AG04450 (cell line): ENCODE measurements around the gene VMAC. TPM values are rescaled to one million over a fixed set of nuclear protein-coding genes. Genes with fewer than 3 reads are reported as not detected.
A peak's percentile ranks its signal among the peaks of the same experiment; 100 is the strongest.

Experiments
- CTCF ChIA-PET: fragments of 300-600, 350-600 bp; formaldehyde crosslinking; extraction: SDS; loops from one replicate; lab custom pipeline; 2022; ENCODE audit warnings: antibody characterized with exemption, inconsistent platforms; lab: Charles Lee
- POLR2A ChIA-PET: fragments of 350-600 bp; formaldehyde crosslinking; extraction: SDS; loops from one replicate; lab custom pipeline; 2021; ENCODE audit warnings: antibody characterized with exemption, inconsistent platforms; lab: Yijun Ruan, JAX
- DNase-seq: peaks from one replicate; pipeline ENCODE4 v3.0.0-alpha.2; 2011; ENCODE audit warnings: low read depth, low spot score
- H3K27ac ChIP-seq: one replicate; pipeline ENCODE4 v1.5.1; 2012; ENCODE audit warnings: low read depth, low read length, control low read depth
- H3K27me3 ChIP-seq: one replicate; pipeline ENCODE4 v1.6.0; 2012; ENCODE audit warnings: low read length; ENCODE audit not compliant: control insufficient read depth, insufficient read depth
- H3K4me3 ChIP-seq: 2 replicates; pipeline ENCODE4 v1.5.1; 2011; ENCODE audit warnings: mild to moderate bottlenecking, low read depth, low read length, control low read depth
- H3K9me3 ChIP-seq: 2 replicates; pipeline ENCODE4 v1.5.1; 2012; ENCODE audit warnings: low read length; ENCODE audit not compliant: control insufficient read depth, insufficient read depth
- CTCF ChIP-seq: IDR thresholded peaks from 2 replicates; pipeline ENCODE4 v1.5.1; 2011; ENCODE audit warnings: low read depth, low read length, control low read depth, inconsistent platforms
- polyA plus RNA-seq: library from polyadenylated mRNA; depleted of rRNA; stranded (reverse); fragments of >200 nt; gene quantifications from 2 replicates; pipeline ENCODE4 v1.2.3, GENCODE V29; 2011

VMAC gene
- polyA plus RNA-seq, 1 experiment: 2.5 TPM

GRCh38 chr19:5951338-5951861, 46.7 kb downstream of the VMAC start:
- POLR2A ChIA-PET: interaction anchor here (3.5 kb wide), 1 partner anchor 16 kb away, joined by 10 read pairs; no protein-coding TSS in a partner anchor
- CTCF ChIA-PET: interaction anchor here (0.7 to 12.8 kb wide), 5 partner anchors 16 to 545 kb away, joined by 3 to 72 read pairs (median 4); partner anchors contain the start of gene NRTN
- TF ChIP-seq CTCF: no peak
- H3K27me3 ChIP-seq: no peaks in the 10 kb centered on the region
- DNase-seq: no peak
- H3K9me3 ChIP-seq: no peaks in the 10 kb centered on the region
- no peak overlapping the region for H3K27ac ChIP-seq
- no peak overlapping the region for H3K4me3 ChIP-seq

- CTCF ChIA-PET: interaction anchor here (0.6 to 12.8 kb wide), 3 partner anchors 15 to 179 kb away, joined by 3 to 72 read pairs (median 12); partner anchors contain the start of gene NRTN
- no peaks in the 10 kb centered on the region for H3K27me3 ChIP-seq
- POLR2A ChIA-PET: interaction anchor here (1.0 to 3.5 kb wide), 2 partner anchors 17 to 48 kb away, joined by 3 to 10 read pairs; no protein-coding TSS in a partner anchor
- no peaks in the 10 kb centered on the region for H3K9me3 ChIP-seq
- TF ChIP-seq CTCF: no peak
- no peak for DNase-seq
- no peak overlapping the region for H3K4me3 ChIP-seq
- peak overlapping the region; percentile 70 for H3K27ac ChIP-seq
Observed at GRCh38 chr19:5952193-5953029, 47.7 kb downstream of the VMAC start.

GRCh38 chr19:5953030-5953589, 48.4 kb downstream of the VMAC start:
- ChIA-PET CTCF (interaction anchor here (0.6 to 12.8 kb wide), 3 partner anchors 14 to 180 kb away, joined by 3 to 72 read pairs (median 12); partner anchors contain the start of gene NRTN), POLR2A (interaction anchor here (1.0 to 3.5 kb wide), 2 partner anchors 18 to 49 kb away, joined by 3 to 10 read pairs; no protein-coding TSS in a partner anchor)
- Histone ChIP-seq H3K9me3 (no peaks in the 10 kb centered on the region), H3K4me3 (no peak overlapping the region), H3K27ac (peak overlapping the region; percentile 89), H3K27me3 (no peaks in the 10 kb centered on the region)
- TF ChIP-seq CTCF: no peak
- no peak for DNase-seq

GRCh38 chr19:5953680-5954213, 49.1 kb downstream of the VMAC start:
- DNase-seq: no peak
- H3K4me3 ChIP-seq: no peak overlapping the region
- peak overlapping the region; percentile 89 for H3K27ac ChIP-seq
- no peaks in the 10 kb centered on the region for H3K9me3 ChIP-seq
- POLR2A ChIA-PET: interaction anchor here (0.8 to 3.5 kb wide), 3 partner anchors 18 to 126 kb away, joined by 3 to 10 read pairs (median 4); no protein-coding TSS in a partner anchor
- no peaks in the 10 kb centered on the region for H3K27me3 ChIP-seq
- TF ChIP-seq CTCF: no peak
- CTCF ChIA-PET: interaction anchor here (0.9 to 12.8 kb wide), 2 partner anchors 13 to 267 kb away, joined by 5 to 72 read pairs; no protein-coding TSS in a partner anchor
